Measurements from ENCODE around the gene WASHC2C. TPM values are rescaled to one million over a fixed set of nuclear protein-coding genes. Genes with fewer than 3 reads are reported as not detected.
"Not testable (repeated sequence)": the region's sequence is repeated elsewhere in the genome, so short reads cannot be mapped to it uniquely, and the experiment has no call there.

The WASHC2C gene
- total RNA-seq, 1 donor from 2014 or later: 27.1 TPM

GRCh38 chr10:45752210-45752609, 25.1 kb downstream of the WASHC2C start:
- intact Hi-C loops (cut with micrococcal nuclease); DNase-seq; H3K36me3 Mint-ChIP-seq (ENCODE audit: low read depth); H3K27ac Mint-ChIP-seq; H3K9me3 Mint-ChIP-seq; H3K4me1 Mint-ChIP-seq; H3K4me3 Mint-ChIP-seq; H3K27me3 Mint-ChIP-seq: not testable (repeated sequence)

- peaks cover 15% of the 10 kb centered on the region for H3K36me3 Mint-ChIP-seq (ENCODE audit: low read depth)
- DNase-seq; H3K9me3 Mint-ChIP-seq; H3K4me3 Mint-ChIP-seq; H3K27me3 Mint-ChIP-seq; intact Hi-C loops (cut with micrococcal nuclease); H3K4me1 Mint-ChIP-seq; H3K27ac Mint-ChIP-seq: not testable (repeated sequence)
These were observed 27.0 kb downstream of the WASHC2C start for GRCh38 chr10:45753979-45754495.

- intact Hi-C loops (cut with micrococcal nuclease); DNase-seq; H3K4me1 Mint-ChIP-seq; H3K27me3 Mint-ChIP-seq; H3K27ac Mint-ChIP-seq; H3K4me3 Mint-ChIP-seq; H3K9me3 Mint-ChIP-seq: not testable (repeated sequence)
- H3K36me3 Mint-ChIP-seq (ENCODE audit: low read depth): peaks cover 15% of the 10 kb centered on the region
These were observed 28.0 kb downstream of the WASHC2C start for GRCh38 chr10:45755083-45755482.

GRCh38 chr10:45756065-45756464, 29.0 kb downstream of the WASHC2C start:
- DNase-seq; H3K27ac Mint-ChIP-seq; H3K27me3 Mint-ChIP-seq; intact Hi-C loops (cut with micrococcal nuclease); H3K9me3 Mint-ChIP-seq; H3K4me3 Mint-ChIP-seq; H3K4me1 Mint-ChIP-seq: not testable (repeated sequence)
- peaks cover 15% of the 10 kb centered on the region for H3K36me3 Mint-ChIP-seq (ENCODE audit: low read depth)

GRCh38 chr10:45757661-45758396, 30.8 kb downstream of the WASHC2C start:
- intact Hi-C loops (cut with micrococcal nuclease); H3K4me1 Mint-ChIP-seq; H3K9me3 Mint-ChIP-seq; H3K27ac Mint-ChIP-seq; H3K4me3 Mint-ChIP-seq; H3K27me3 Mint-ChIP-seq; DNase-seq: not testable (repeated sequence)
- peaks cover 13% of the 10 kb centered on the region for H3K36me3 Mint-ChIP-seq (ENCODE audit: low read depth)

GRCh38 chr10:45761622-45762021, 34.6 kb downstream of the WASHC2C start:
- H3K4me3 Mint-ChIP-seq; H3K9me3 Mint-ChIP-seq; H3K27ac Mint-ChIP-seq; H3K27me3 Mint-ChIP-seq; intact Hi-C loops (cut with micrococcal nuclease); H3K4me1 Mint-ChIP-seq; H3K36me3 Mint-ChIP-seq (ENCODE audit: low read depth); DNase-seq: not testable (repeated sequence)

- H3K9me3 Mint-ChIP-seq; H3K4me1 Mint-ChIP-seq; intact Hi-C loops (cut with micrococcal nuclease); H3K27me3 Mint-ChIP-seq; DNase-seq; H3K4me3 Mint-ChIP-seq; H3K27ac Mint-ChIP-seq; H3K36me3 Mint-ChIP-seq (ENCODE audit: low read depth): not testable (repeated sequence)
These were observed 36.0 kb downstream of the WASHC2C start for GRCh38 chr10:45763037-45763436.

- H3K27me3 Mint-ChIP-seq; H3K4me1 Mint-ChIP-seq; H3K36me3 Mint-ChIP-seq (ENCODE audit: low read depth); H3K4me3 Mint-ChIP-seq; H3K27ac Mint-ChIP-seq; DNase-seq; intact Hi-C loops (cut with micrococcal nuclease); H3K9me3 Mint-ChIP-seq: not testable (repeated sequence)
These were observed 41.3 kb downstream of the WASHC2C start for GRCh38 chr10:45768334-45768733.

- H3K9me3 Mint-ChIP-seq; intact Hi-C loops (cut with micrococcal nuclease); H3K4me3 Mint-ChIP-seq; DNase-seq; H3K27ac Mint-ChIP-seq; H3K4me1 Mint-ChIP-seq; H3K27me3 Mint-ChIP-seq: not testable (repeated sequence)
- H3K36me3 Mint-ChIP-seq (ENCODE audit: low read depth): peaks cover 10% of the 10 kb centered on the region
These were observed 44.8 kb downstream of the WASHC2C start for GRCh38 chr10:45771757-45772461.

GRCh38 chr10:45786217-45786616, 59.2 kb downstream of the WASHC2C start:
- peaks cover 16% of the 10 kb centered on the region for H3K36me3 Mint-ChIP-seq (ENCODE audit: low read depth)
- H3K27me3 Mint-ChIP-seq; DNase-seq; H3K4me1 Mint-ChIP-seq; H3K27ac Mint-ChIP-seq; H3K9me3 Mint-ChIP-seq; H3K4me3 Mint-ChIP-seq; intact Hi-C loops (cut with micrococcal nuclease): not testable (repeated sequence)

GRCh38 chr10:45787212-45787741, 60.2 kb downstream of the WASHC2C start:
- H3K9me3 Mint-ChIP-seq; H3K4me1 Mint-ChIP-seq; DNase-seq; H3K27ac Mint-ChIP-seq; H3K4me3 Mint-ChIP-seq; H3K27me3 Mint-ChIP-seq; intact Hi-C loops (cut with micrococcal nuclease): not testable (repeated sequence)
- peaks cover 16% of the 10 kb centered on the region for H3K36me3 Mint-ChIP-seq (ENCODE audit: low read depth)

GRCh38 chr10:45789991-45790390, 62.9 kb downstream of the WASHC2C start:
- H3K4me3 Mint-ChIP-seq; H3K4me1 Mint-ChIP-seq; H3K27me3 Mint-ChIP-seq; intact Hi-C loops (cut with micrococcal nuclease); H3K27ac Mint-ChIP-seq; H3K9me3 Mint-ChIP-seq; DNase-seq: not testable (repeated sequence)
- H3K36me3 Mint-ChIP-seq (ENCODE audit: low read depth): peaks cover 19% of the 10 kb centered on the region

GRCh38 chr10:45790694-45791426, 63.8 kb downstream of the WASHC2C start:
- DNase-seq; H3K4me1 Mint-ChIP-seq; H3K9me3 Mint-ChIP-seq; H3K4me3 Mint-ChIP-seq; intact Hi-C loops (cut with micrococcal nuclease); H3K27ac Mint-ChIP-seq; H3K27me3 Mint-ChIP-seq: not testable (repeated sequence)
- peaks cover 15% of the 10 kb centered on the region for H3K36me3 Mint-ChIP-seq (ENCODE audit: low read depth)

GRCh38 chr10:45794761-45795160, 67.7 kb downstream of the WASHC2C start:
- not testable (repeated sequence) for H3K4me3 Mint-ChIP-seq

More at GRCh38 chr10:45794761-45795160, 67.7 kb downstream of the WASHC2C start:
- intact Hi-C loops (cut with micrococcal nuclease); H3K4me1 Mint-ChIP-seq; H3K36me3 Mint-ChIP-seq (ENCODE audit: low read depth); H3K27ac Mint-ChIP-seq; DNase-seq; H3K27me3 Mint-ChIP-seq; H3K9me3 Mint-ChIP-seq: not testable (repeated sequence)
